Activated CD4-positive, alpha-beta T cell treated with anti-CD3 and anti-CD28 coated beads for 36 hours (primary cell): ENCODE measurements around the gene RASSF4. TPM values are rescaled to one million over a fixed set of nuclear protein-coding genes. Genes with fewer than 3 reads are reported as not detected.

Experiments used
- ATAC-seq: fragments of 200-7000 bp; cut with Tn5 transposase; one replicate; pipeline ENCODE4 v1.10.0; 2021; ENCODE audit warnings: mild to moderate bottlenecking, moderate library complexity
- CTCF ChIA-PET: fragments of 350-600 bp; sonication (Branson Sonifier 250); formaldehyde crosslinking; loops from one replicate; lab custom pipeline; 2021; ENCODE audit warnings: antibody characterized with exemption; lab: Charles Lee
- POLR2A ChIA-PET: fragments of 350-600 bp; sonication (Branson Sonifier 250); formaldehyde crosslinking; loops from one replicate; lab custom pipeline; 2021; ENCODE audit warnings: antibody characterized with exemption, inconsistent platforms; lab: Charles Lee
- DNase-seq: peaks from one replicate; pipeline ENCODE4 v3.0.0-alpha.2; 2020
- H3K27ac Mint-ChIP-seq: one replicate; pipeline ENCODE4 v1.8.0; 2021; ENCODE audit warnings: mixed read lengths
- H3K27me3 Mint-ChIP-seq: one replicate; pipeline ENCODE4 v1.8.0; 2021; ENCODE audit warnings: mixed read lengths
- H3K36me3 Mint-ChIP-seq: one replicate; pipeline ENCODE4 v1.8.0; 2021; ENCODE audit warnings: low read depth, mixed read lengths
- H3K4me1 Mint-ChIP-seq: one replicate; pipeline ENCODE4 v1.8.0; 2021; ENCODE audit warnings: mixed read lengths
- H3K4me3 Mint-ChIP-seq: one replicate; pipeline ENCODE4 v1.8.0; 2021; ENCODE audit warnings: mild to moderate bottlenecking, moderate library complexity, mixed read lengths
- H3K9me3 Mint-ChIP-seq: one replicate; pipeline ENCODE4 v1.8.0; 2021; ENCODE audit warnings: low read depth, mixed read lengths
- intact Hi-C, 2 experiments: fragments of 100-400 bp; cut with DNase I in 1 of 2; cut with micrococcal nuclease in 1 of 2; formaldehyde crosslinking; loops; one replicate each; pipeline versions ENCODE4 v1.14.2 to v1.15.1; 2022 to 2024; cut with DNase I, micrococcal nuclease
- total RNA-seq, 2 experiments: library from RNA; stranded (reverse); gene quantifications; one replicate each; pipeline ENCODE4 v1.2.3, GENCODE V29; 2021

RASSF4 gene
- total RNA-seq, 2 experiments from 2014 or later, result 1.0 to 1.3 TPM

DNA sequence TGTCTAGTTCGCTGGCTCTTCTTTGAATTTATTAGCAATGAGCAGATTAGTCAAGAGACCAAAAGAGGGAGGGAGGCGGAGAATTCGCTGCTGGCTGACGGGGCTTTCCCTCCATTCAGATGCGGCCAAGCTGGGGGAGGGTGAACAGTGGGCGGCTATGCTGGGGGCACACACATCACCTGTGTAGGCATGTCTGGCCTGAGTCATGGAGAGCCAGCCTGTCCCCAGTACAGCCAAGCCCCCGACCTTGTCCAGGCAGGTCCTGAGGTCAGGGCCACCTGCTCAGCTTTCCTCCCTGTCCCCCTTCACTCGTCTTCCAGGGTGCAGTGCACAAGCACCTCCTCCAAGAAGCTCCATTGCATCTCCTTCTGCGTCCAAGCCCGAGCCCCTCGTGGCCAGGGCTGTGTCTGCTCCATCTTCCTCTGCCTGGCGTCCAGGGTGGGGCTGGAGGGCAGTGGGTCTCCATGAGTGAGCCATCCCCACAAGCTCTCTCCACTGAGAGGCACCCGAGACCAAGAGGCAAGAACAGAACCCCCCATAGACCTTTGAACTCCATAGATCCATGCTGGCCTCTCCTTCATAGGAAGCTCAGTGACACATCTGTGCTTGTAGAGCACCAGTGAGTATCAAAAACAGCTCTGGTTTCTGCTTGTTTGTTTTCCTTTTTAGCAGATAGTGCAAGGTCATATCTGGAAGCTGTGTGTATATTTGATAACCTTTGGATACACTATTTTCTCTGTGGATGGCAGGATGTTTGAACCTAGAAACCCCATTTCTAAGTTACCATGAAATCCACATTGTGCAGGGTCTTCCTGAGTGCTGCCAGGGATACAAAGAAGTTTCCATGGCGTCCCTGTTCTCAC lies 20.9 kb downstream of the RASSF4 start:
- Mint-ChIP-seq H3K27ac (no peak overlapping the region), H3K4me3 (no peak overlapping the region), H3K27me3 (no peaks in the 10 kb centered on the region), H3K9me3 (no peaks in the 10 kb centered on the region), H3K4me1 (peaks cover 3% of the 10 kb centered on the region), H3K36me3 (no peaks in the 10 kb centered on the region)
- ChIA-PET CTCF (no interaction called here), POLR2A (interaction anchor here (0.7 kb wide), 1 partner anchor 1125 kb away, joined by 3 read pairs; no protein-coding TSS in a partner anchor)
- ATAC-seq, result no peak
- intact Hi-C loops, result no loop called here
- no peak for DNase-seq

DNA sequence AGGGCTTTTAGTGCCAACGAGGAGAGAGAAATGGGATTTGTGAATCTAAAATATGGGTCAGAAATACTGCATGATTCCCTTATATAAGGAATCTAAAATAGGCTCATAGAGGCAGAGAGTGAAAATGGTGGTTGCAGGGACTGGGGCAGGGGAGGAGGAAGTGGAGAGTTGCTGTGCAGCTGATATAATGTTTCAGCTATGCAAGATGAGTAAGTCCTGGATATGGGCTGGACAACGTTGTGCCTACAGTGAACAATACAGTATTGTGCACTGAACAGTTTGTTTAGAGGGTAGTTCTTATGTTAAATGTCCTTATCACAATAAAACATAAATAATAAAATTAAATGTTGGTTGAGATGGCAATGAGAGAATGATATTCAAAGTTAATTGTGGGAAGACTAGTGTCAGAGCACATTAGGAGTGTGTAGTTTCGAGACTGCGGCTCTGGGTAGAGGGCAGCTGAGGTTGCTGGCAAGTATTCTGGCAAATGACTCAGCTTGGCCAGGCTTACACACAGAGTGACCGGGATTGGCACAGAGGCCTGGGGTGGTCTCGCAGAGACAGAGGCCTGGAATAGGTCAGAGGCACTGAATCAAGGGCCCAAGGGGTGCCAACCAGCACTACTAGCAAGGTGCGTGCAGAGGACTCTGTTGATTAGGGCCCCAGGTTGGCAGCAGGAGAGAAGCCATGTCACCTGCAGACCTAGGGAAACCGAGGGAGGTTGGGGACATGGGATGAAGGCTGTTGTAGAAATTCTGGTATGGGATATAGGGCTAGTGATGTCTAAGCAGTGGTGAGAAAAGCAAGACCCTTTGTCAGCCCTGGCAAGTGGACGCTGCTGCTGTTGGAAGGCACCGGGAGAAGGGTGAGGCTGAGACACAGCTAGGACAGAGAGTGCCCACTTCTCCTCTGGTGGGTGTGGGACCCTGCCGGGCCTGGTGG lies 21.8 kb downstream of the RASSF4 start:
- ATAC-seq (peak; percentile 37), DNase-seq (no peak)
- intact Hi-C loops, result no loop called here
- Mint-ChIP-seq H3K4me3 (no peak overlapping the region), H3K27me3 (no peaks in the 10 kb centered on the region), H3K27ac (no peak overlapping the region), H3K36me3 (no peaks in the 10 kb centered on the region), H3K9me3 (no peaks in the 10 kb centered on the region), H3K4me1 (peaks cover 3% of the 10 kb centered on the region)
- CTCF ChIA-PET, result no interaction called here
- POLR2A ChIA-PET, result interaction anchor here (0.7 kb wide), 1 partner anchor 1124 kb away, joined by 3 read pairs; no protein-coding TSS in a partner anchor

DNA sequence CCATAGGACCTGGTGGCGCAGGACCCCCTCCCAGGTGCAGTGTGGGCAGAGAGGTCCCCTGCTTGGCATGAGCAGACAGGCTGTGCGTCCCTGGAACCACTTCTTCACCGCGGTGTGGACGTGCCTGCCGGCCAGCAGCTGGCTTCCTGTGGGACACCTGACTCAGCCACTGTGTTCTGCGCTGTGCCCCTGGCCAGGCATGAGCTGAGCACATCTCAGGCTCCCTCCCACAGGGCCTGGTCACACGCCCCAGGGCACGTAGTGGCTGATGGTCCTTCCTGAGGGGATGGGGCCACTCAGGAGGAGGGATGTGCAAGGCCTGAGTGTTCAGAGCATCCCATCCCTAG lies 22.5 kb downstream of the RASSF4 start:
- Mint-ChIP-seq H3K36me3 (no peaks in the 10 kb centered on the region), H3K4me1 (peaks cover 3% of the 10 kb centered on the region), H3K27me3 (no peaks in the 10 kb centered on the region), H3K9me3 (no peaks in the 10 kb centered on the region), H3K27ac (no peak overlapping the region), H3K4me3 (no peak overlapping the region)
- ChIA-PET POLR2A (no interaction called here), CTCF (no interaction called here)
- DNase-seq (no peak), ATAC-seq (no peak)
- intact Hi-C loops, result no loop called here

DNA sequence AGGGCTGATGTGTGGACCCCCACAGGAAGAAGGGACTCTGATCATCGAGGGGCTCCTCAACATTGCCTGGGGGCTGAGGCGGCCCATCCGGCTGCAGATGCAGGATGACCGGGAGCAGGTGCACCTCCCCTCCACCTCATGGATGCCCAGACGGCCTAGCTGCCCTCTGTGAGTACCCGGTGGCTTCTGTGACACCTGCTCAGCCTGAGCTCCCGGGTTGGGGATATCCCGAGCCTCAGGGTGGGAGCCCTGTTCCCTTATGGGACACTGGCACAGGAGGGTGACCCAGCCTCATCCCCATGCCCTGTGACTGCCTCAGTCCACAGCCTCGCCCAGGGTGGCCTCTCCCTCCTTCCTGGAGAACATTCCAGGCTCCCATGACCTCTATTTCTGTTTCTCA lies 22.9 kb downstream of the RASSF4 start:
- ChIA-PET CTCF (no interaction called here), POLR2A (no interaction called here)
- Mint-ChIP-seq H3K27me3 (no peaks in the 10 kb centered on the region), H3K9me3 (no peaks in the 10 kb centered on the region), H3K4me1 (peaks cover 3% of the 10 kb centered on the region), H3K4me3 (no peak overlapping the region), H3K27ac (no peak overlapping the region), H3K36me3 (no peaks in the 10 kb centered on the region)
- intact Hi-C loops, result no loop called here
- no peak for ATAC-seq
- DNase-seq, result no peak

DNA sequence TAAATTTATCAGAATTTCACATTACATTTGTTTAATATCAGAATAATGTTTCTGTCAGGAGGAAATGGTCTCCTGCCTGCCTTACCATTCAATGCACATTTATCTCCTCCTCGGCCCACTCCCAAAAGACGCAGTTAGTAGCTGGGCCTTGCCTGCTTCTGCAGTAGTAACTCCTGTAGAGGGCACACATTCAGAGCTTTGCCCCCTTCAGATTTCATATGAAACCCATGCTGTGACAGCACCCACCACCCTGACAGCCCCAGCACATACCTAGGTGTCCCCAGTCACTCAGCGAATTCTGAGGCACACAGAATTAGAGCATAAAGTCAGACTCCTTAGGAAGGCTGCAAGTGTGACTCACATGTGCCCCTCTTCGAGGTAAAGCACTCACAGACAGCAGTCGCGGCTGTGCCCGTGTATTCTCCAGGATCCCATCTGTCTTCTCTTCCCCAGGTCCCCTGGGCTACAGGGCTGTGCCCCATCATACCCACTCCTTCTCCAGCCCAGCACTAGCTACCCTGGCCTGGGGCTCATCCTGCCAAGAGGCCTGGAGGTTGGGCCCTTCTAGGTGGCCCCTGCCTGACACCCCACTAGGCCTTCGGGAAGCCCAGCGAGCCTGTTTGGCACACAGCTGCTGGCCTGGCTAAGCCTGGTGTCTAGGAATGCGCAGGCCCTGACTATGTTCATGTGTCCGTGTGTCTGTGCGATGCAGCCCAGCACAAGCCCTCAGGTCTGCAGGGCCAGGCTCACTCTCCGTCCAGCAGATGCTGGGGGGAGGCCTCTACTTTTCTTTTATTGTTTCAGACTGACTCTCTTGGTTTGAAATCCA lies 23.7 kb downstream of the RASSF4 start:
- H3K4me1 Mint-ChIP-seq, result peaks cover 3% of the 10 kb centered on the region
- no peak overlapping the region for H3K27ac Mint-ChIP-seq
- H3K4me3 Mint-ChIP-seq, result no peak overlapping the region
- no peaks in the 10 kb centered on the region for H3K9me3 Mint-ChIP-seq
- POLR2A ChIA-PET, result no interaction called here
- CTCF ChIA-PET, result no interaction called here
- ATAC-seq (no peak), DNase-seq (no peak)
- no peaks in the 10 kb centered on the region for H3K36me3 Mint-ChIP-seq
- intact Hi-C loops, result no loop called here
- no peaks in the 10 kb centered on the region for H3K27me3 Mint-ChIP-seq

DNA sequence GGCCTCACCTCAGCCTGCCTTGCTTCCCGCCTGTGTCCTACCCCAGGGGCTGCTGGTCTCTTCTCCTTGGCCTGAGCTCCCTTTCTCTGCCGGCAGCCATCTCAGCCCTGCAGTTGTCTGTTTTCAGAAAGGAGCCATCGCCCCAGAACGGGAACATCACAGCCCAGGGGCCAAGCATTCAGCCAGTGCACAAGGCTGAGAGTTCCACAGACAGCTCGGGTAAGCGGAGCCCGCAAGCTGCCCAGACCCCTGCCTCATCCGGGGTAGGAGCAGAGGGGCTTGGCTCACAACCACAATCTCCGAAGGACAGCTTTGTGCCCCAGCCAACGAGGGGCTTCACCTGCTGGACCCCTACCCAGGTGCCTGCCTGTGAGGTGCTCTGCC lies 24.3 kb downstream of the RASSF4 start:
- DNase-seq, result no peak
- Mint-ChIP-seq H3K9me3 (no peaks in the 10 kb centered on the region), H3K36me3 (no peaks in the 10 kb centered on the region), H3K4me1 (no peaks in the 10 kb centered on the region), H3K27me3 (no peaks in the 10 kb centered on the region), H3K27ac (no peak overlapping the region), H3K4me3 (no peak overlapping the region)
- ATAC-seq, result no peak
- intact Hi-C loops, result no loop called here
- POLR2A ChIA-PET, result no interaction called here
- CTCF ChIA-PET, result no interaction called here

DNA sequence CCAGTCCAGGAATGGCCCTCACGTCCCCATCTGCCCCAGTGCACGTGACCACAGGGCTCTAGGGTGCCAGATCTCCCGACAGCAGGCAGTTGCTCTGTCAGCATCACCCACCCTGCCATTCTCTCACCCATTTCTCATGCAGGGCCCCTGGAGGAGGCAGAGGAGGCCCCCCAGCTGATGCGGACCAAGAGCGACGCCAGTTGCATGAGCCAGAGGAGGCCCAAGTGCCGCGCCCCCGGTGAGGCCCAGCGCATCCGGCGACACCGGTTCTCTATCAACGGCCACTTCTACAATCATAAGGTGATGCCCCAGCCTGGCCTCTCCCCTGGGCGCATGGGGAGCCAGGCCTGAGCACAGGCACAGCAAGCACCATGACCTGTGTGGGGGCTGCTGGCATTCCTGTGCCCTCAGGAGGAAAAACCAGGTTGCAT lies 25.1 kb downstream of the RASSF4 start:
- Mint-ChIP-seq H3K4me1 (no peaks in the 10 kb centered on the region), H3K36me3 (no peaks in the 10 kb centered on the region), H3K27ac (no peak overlapping the region), H3K27me3 (no peaks in the 10 kb centered on the region), H3K4me3 (no peak overlapping the region), H3K9me3 (no peaks in the 10 kb centered on the region)
- CTCF ChIA-PET, result no interaction called here
- no peak for DNase-seq
- no peak for ATAC-seq
- POLR2A ChIA-PET, result no interaction called here
- intact Hi-C loops, result no loop called here

DNA sequence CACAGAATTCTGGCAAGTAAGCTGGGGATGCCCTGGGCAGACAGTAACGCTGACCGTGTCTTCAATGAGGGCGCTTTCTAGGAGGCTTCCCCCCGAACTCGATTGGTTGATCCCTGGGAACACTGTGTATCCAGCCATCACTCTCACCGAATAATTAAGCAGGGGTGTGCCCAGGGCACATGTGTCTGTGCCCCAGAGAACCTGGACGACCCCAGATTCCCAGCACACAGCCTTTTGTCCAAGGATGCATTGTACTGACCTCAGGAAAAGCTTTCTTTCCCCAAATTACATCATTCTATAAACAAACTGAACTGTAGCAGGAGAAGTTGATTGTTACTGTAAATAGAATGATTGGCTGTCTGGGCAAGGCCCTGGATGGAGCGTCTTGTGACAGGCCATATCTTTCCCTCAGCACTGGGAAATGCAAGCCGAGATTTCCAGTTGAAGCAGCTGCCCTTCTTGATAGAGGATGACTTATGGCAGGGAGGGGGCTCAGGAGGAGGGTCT lies 25.6 kb downstream of the RASSF4 start:
- no peaks in the 10 kb centered on the region for H3K27me3 Mint-ChIP-seq
- H3K4me1 Mint-ChIP-seq, result no peaks in the 10 kb centered on the region
- DNase-seq (no peak), ATAC-seq (no peak)
- CTCF ChIA-PET, result no interaction called here
- H3K27ac Mint-ChIP-seq, result no peak overlapping the region
- POLR2A ChIA-PET, result no interaction called here
- no peaks in the 10 kb centered on the region for H3K9me3 Mint-ChIP-seq
- intact Hi-C loops, result no loop called here
- no peak overlapping the region for H3K4me3 Mint-ChIP-seq
- no peaks in the 10 kb centered on the region for H3K36me3 Mint-ChIP-seq

DNA sequence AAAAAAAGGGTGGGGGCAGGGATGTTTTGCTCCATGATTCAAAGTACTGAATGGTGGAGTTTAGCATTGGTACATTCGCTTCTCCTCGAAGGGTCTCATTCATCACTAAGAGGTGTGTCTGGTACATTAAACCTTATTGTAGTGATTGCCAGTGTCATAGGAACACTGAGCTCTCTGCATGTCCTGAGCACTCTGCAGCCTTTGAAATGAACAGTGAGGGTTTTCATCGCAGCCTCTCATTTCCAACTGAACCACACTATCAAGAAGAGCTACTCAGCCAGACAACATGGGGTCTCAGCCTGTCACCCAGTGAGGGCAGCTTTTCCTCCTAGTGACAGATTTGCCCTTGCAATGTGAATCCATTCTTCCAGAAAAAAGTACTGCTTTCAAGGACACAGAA lies 26.6 kb downstream of the RASSF4 start:
- no peaks in the 10 kb centered on the region for H3K27me3 Mint-ChIP-seq
- POLR2A ChIA-PET, result no interaction called here
- DNase-seq (no peak), ATAC-seq (no peak)
- H3K36me3 Mint-ChIP-seq, result no peaks in the 10 kb centered on the region
- H3K4me1 Mint-ChIP-seq, result no peaks in the 10 kb centered on the region
- H3K27ac Mint-ChIP-seq, result no peak overlapping the region
- CTCF ChIA-PET, result no interaction called here
- no peaks in the 10 kb centered on the region for H3K9me3 Mint-ChIP-seq
- intact Hi-C loops, result no loop called here
- H3K4me3 Mint-ChIP-seq, result no peak overlapping the region

DNA sequence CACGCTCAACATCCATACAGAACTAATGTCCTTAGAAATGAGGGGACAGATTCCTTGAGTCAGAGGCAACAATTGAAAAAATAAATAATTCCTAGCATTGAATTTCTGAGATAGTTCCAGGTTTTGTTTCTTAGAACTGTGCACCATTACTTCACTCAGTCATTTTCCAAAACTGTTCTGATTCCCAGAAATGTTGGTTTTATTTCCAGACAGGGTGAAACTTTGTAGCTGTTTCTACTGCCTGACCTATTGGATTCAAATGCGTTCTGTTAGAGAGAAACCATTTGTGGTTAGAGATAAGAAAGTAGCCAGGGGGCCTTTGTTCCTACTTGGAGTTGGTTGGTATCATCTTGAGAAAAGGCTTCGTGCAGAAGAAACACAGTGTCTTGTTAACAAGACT lies 27.1 kb downstream of the RASSF4 start:
- Mint-ChIP-seq H3K27me3 (no peaks in the 10 kb centered on the region), H3K9me3 (no peaks in the 10 kb centered on the region), H3K4me3 (no peak overlapping the region), H3K4me1 (no peaks in the 10 kb centered on the region), H3K27ac (no peak overlapping the region), H3K36me3 (no peaks in the 10 kb centered on the region)
- no peak for DNase-seq
- no peak for ATAC-seq
- ChIA-PET CTCF (no interaction called here), POLR2A (no interaction called here)
- intact Hi-C loops, result no loop called here

DNA sequence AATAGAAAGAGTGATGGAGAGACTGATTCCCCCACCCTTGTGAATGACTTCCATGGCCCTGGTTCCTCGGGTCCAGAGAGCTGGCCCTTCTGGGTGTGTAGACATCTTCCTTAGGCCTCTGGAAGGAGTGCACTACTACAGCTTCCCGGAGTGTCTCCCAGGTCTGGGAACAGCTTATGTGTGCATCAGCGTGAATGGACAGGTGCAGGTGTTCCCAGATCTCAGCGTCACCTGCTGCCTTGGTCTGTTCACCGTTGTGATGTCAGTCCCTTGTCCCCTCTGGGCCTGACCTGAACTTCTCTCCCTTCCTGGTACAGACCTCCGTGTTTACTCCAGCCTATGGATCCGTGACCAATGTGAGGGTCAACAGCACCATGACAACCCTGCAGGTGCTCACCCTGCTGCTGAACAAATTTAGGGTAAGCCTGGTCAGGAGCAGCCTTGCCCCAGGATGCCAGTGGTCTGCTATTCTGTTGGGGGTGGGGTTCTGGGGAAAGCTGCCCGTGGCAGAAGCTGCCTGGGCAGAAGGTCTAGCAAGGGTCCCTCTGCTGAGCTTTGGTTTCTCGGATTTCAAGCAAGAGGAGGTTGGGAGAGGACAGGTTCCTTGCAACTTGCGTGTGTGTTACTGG lies 29.5 kb downstream of the RASSF4 start:
- ATAC-seq (no peak), DNase-seq (no peak)
- ChIA-PET CTCF (interaction anchor here (1.2 kb wide), 1 partner anchor 25 kb away, joined by 3 read pairs; no protein-coding TSS in a partner anchor), POLR2A (no interaction called here)
- Mint-ChIP-seq H3K4me3 (no peak overlapping the region), H3K4me1 (no peaks in the 10 kb centered on the region), H3K27ac (no peak overlapping the region), H3K36me3 (no peaks in the 10 kb centered on the region), H3K9me3 (no peaks in the 10 kb centered on the region), H3K27me3 (no peaks in the 10 kb centered on the region)
- intact Hi-C loops, result no loop called here
